WTC11 (cell line): ENCODE data around the gene CDKN3. TPM values are rescaled to one million over a fixed set of nuclear protein-coding genes. Genes with fewer than 3 reads are reported as not detected.

Source experiments
- CBFB ChIP-seq: sonication (generic); formaldehyde crosslinking; IDR thresholded peaks from 2 replicates; pipeline ENCODE4 v1.8.1; 2022; ENCODE audit warnings: mild to moderate bottlenecking, low read depth, missing genetic modification reagents
- EMX1 ChIP-seq: fragments of 250-450 bp; sonication (Bioruptor Pico); IDR thresholded peaks from 2 replicates; pipeline ENCODE4 v1.8.0; 2021; ENCODE audit warnings: mild to moderate bottlenecking
- ESRRA ChIP-seq: sonication (generic); formaldehyde crosslinking; IDR thresholded peaks from 2 replicates; pipeline ENCODE4 v1.8.1; 2022; ENCODE audit warnings: mild to moderate bottlenecking, missing genetic modification reagents, borderline replicate concordance
- FOXP4 ChIP-seq: sonication (generic); formaldehyde crosslinking; IDR thresholded peaks from 2 replicates; pipeline ENCODE4 v1.8.0; 2022; ENCODE audit warnings: mild to moderate bottlenecking, missing genetic modification reagents
- GABPB1 ChIP-seq: sonication (generic); formaldehyde crosslinking; IDR thresholded peaks from 2 replicates; pipeline ENCODE4 v1.8.1; 2023; ENCODE audit warnings: mild to moderate bottlenecking, missing genetic modification reagents
- NFYB ChIP-seq: sonication (generic); formaldehyde crosslinking; conservative IDR thresholded peaks from 2 replicates; pipeline ENCODE4 v1.8.0; 2022; ENCODE audit warnings: low read depth, missing genetic modification reagents
- NR2C2 ChIP-seq: sonication (generic); formaldehyde crosslinking; IDR thresholded peaks from 2 replicates; pipeline ENCODE4 v1.8.0; 2022; ENCODE audit warnings: mild to moderate bottlenecking, missing genetic modification reagents
- PRRX2 ChIP-seq: fragments of 250-450 bp; sonication (Bioruptor Pico); IDR thresholded peaks from 2 replicates; pipeline ENCODE4 v1.8.0; 2021; ENCODE audit warnings: mild to moderate bottlenecking
- RELA ChIP-seq: sonication (generic); formaldehyde crosslinking; IDR thresholded peaks from 2 replicates; pipeline ENCODE4 v1.8.1; 2022; ENCODE audit warnings: missing genetic modification reagents, mild to moderate bottlenecking, borderline replicate concordance
- SMAD4 ChIP-seq: sonication (generic); formaldehyde crosslinking; IDR thresholded peaks from 2 replicates; pipeline ENCODE4 v1.8.0; 2022; ENCODE audit warnings: mild to moderate bottlenecking, missing genetic modification reagents
- USF2 ChIP-seq: sonication (generic); formaldehyde crosslinking; IDR thresholded peaks from 2 replicates; pipeline ENCODE4 v1.8.1; 2023; ENCODE audit warnings: mild to moderate bottlenecking, missing genetic modification reagents, moderate library complexity
- ZBTB43 ChIP-seq: sonication (generic); formaldehyde crosslinking; IDR thresholded peaks from 2 replicates; pipeline ENCODE4 v1.8.1; 2023; ENCODE audit warnings: mild to moderate bottlenecking, missing genetic modification reagents
- ZNF121 ChIP-seq: sonication (generic); formaldehyde crosslinking; IDR thresholded peaks from 2 replicates; pipeline ENCODE4 v1.8.0; 2023; ENCODE audit warnings: missing genetic modification reagents
- ZNF138 ChIP-seq: sonication (generic); formaldehyde crosslinking; conservative IDR thresholded peaks from 2 replicates; pipeline ENCODE4 v1.8.1; 2022; ENCODE audit warnings: mild to moderate bottlenecking, moderate library complexity, missing genetic modification reagents
- ZNF317 ChIP-seq: sonication (generic); formaldehyde crosslinking; IDR thresholded peaks from 2 replicates; pipeline ENCODE4 v1.8.1; 2023; ENCODE audit warnings: low read depth, mild to moderate bottlenecking, moderate library complexity, missing genetic modification reagents, borderline replicate concordance
- ZNF532 ChIP-seq: fragments of 250-450 bp; sonication (Bioruptor Pico); IDR thresholded peaks from 2 replicates; pipeline ENCODE4 v1.9.0; 2021; ENCODE audit warnings: mild to moderate bottlenecking, borderline replicate concordance
- ZNF671 ChIP-seq: fragments of 250-450 bp; sonication (Bioruptor Pico); IDR thresholded peaks from 2 replicates; pipeline ENCODE4 v1.8.0; 2021; ENCODE audit warnings: mild to moderate bottlenecking
- total RNA-seq: library from RNA; stranded (reverse); gene quantifications from 3 replicates; pipeline ENCODE4 v1.2.3, GENCODE V29; 2021
- TF ChIP-seq, protein P1 (sequence below): fragments of 250-450 bp; sonication (Bioruptor Pico); IDR thresholded peaks from 2 replicates; pipeline ENCODE4 v1.9.0; 2021; ENCODE audit warnings: moderate library complexity, mild to moderate bottlenecking, inconsistent platforms, borderline replicate concordance
- TF ChIP-seq, protein P2 (sequence below): sonication (generic); formaldehyde crosslinking; IDR thresholded peaks from 2 replicates; pipeline ENCODE4 v1.8.1; 2023; ENCODE audit warnings: mild to moderate bottlenecking, moderate library complexity, missing genetic modification reagents
- TF ChIP-seq, protein P3 (sequence below): sonication (generic); formaldehyde crosslinking; IDR thresholded peaks from 2 replicates; pipeline ENCODE4 v1.8.0; 2023; ENCODE audit warnings: mild to moderate bottlenecking, missing genetic modification reagents

The CDKN3 gene
- total RNA-seq, 1 experiment from 2014 or later = 55.4 TPM

DNA sequence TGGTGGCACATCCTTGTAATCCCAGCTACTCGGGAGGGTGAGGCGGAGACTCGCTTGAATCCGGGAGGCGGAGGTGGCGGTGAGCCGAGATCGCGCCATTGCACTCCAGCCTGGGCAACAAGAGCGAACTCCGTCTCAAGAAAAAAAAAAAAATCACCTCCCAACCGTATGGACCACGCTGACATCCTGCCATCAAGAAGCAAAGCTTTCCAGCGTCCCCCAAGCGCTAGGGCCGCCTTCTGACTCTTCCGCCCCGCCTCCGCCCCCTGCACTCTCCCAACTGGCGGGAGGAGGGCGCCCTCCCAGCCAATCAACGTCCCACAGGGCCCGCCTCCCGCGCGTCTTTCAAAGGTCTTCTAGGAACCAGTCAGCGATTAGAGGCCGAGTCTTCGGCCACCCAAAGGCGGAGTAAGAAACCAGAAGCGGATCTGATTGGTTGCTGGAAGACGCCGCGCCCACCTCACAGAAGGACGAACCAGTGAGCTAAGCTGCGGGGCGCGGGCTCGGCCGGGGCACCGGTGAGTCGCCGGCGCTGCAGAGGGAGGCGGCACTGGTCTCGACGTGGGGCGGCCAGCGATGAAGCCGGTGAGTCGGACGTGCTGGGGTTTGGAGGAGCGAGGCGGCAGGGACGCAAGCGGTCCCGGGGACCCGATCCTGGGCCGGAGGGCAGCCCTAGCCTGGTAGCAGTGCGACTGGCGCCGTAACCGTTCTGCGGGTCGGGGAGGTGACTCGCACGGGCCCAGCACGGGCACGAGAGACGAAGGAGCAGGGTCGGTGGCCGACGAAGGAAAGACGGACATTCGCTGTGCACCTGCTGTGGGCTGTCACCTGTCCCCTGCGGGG, at the start of gene CDKN3 (continued):
- TF ChIP-seq, protein P1, sequence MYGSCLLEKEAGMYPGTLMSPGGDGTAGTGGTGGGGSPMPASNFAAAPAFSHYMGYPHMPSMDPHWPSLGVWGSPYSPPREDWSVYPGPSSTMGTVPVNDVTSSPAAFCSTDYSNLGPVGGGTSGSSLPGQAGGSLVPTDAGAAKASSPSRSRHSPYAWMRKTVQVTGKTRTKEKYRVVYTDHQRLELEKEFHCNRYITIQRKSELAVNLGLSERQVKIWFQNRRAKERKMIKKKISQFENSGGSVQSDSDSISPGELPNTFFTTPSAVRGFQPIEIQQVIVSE (CRISPR knock-in tag) = no peak
- TF ChIP-seq ZNF317 (CRISPR knock-in tag) (0 out of 2 replicates have a peak, but pooled peaks have one; percentile 10), FOXP4 (CRISPR knock-in tag) (peak; percentile 61), RELA (no peak), USF2 (no peak; the same call in 1 of the 2 replicates), ZNF138 (peak; percentile 52; the same call in 1 of the 2 replicates), SMAD4 (CRISPR knock-in tag) (0 out of 2 replicates have a peak, but pooled peaks have one; percentile 64), EMX1 (CRISPR knock-in tag) (no peak), CBFB (CRISPR knock-in tag) (no peak), PRRX2 (CRISPR knock-in tag) (no peak), ZNF532 (CRISPR knock-in tag) (no peak; the same call in 1 of the 2 replicates), GABPB1 (CRISPR knock-in tag) (peak; percentile 49; the same call in 1 of the 2 replicates), NR2C2 (CRISPR knock-in tag) (no peak), ESRRA (CRISPR knock-in tag) (no peak), NFYB (peak; percentile 96), ZNF671 (CRISPR knock-in tag) (no peak), ZNF121 (no peak), ZBTB43 (peak; percentile 80; the same call in 1 of the 2 replicates)
- TF ChIP-seq, protein P2, sequence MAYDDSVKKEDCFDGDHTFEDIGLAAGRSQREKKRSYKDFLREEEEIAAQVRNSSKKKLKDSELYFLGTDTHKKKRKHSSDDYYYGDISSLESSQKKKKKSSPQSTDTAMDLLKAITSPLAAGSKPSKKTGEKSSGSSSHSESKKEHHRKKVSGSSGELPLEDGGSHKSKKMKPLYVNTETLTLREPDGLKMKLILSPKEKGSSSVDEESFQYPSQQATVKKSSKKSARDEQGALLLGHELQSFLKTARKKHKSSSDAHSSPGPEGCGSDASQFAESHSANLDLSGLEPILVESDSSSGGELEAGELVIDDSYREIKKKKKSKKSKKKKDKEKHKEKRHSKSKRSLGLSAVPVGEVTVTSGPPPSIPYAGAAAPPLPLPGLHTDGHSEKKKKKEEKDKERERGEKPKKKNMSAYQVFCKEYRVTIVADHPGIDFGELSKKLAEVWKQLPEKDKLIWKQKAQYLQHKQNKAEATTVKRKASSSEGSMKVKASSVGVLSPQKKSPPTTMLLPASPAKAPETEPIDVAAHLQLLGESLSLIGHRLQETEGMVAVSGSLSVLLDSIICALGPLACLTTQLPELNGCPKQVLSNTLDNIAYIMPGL (CRISPR knock-in tag) = peak; percentile 71
- TF ChIP-seq, protein P3, sequence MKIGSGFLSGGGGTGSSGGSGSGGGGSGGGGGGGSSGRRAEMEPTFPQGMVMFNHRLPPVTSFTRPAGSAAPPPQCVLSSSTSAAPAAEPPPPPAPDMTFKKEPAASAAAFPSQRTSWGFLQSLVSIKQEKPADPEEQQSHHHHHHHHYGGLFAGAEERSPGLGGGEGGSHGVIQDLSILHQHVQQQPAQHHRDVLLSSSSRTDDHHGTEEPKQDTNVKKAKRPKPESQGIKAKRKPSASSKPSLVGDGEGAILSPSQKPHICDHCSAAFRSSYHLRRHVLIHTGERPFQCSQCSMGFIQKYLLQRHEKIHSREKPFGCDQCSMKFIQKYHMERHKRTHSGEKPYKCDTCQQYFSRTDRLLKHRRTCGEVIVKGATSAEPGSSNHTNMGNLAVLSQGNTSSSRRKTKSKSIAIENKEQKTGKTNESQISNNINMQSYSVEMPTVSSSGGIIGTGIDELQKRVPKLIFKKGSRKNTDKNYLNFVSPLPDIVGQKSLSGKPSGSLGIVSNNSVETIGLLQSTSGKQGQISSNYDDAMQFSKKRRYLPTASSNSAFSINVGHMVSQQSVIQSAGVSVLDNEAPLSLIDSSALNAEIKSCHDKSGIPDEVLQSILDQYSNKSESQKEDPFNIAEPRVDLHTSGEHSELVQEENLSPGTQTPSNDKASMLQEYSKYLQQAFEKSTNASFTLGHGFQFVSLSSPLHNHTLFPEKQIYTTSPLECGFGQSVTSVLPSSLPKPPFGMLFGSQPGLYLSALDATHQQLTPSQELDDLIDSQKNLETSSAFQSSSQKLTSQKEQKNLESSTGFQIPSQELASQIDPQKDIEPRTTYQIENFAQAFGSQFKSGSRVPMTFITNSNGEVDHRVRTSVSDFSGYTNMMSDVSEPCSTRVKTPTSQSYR (CRISPR knock-in tag) = no peak; the same call in 1 of the 2 replicates
